ENCODE results near the gene SPIRE2.

The SPIRE2 gene

GRCh38 chr16:89915303-89916232 lies 87.3 kb downstream of the SPIRE2 start:
- no peak for DNase-seq (ENCODE audit: low spot score)

- DNase-seq (ENCODE audit: low spot score), result peak; percentile 72
These were observed 89.6 kb downstream of the SPIRE2 start for GRCh38 chr16:89917773-89918452.

- no peak for DNase-seq (ENCODE audit: low spot score)
These were observed 90.4 kb downstream of the SPIRE2 start, which contains the start of gene MC1R for GRCh38 chr16:89918453-89919347. TSS of gene MC1R (plus strand) at chr16:89918862. CDS start at chr16:89919259, 397 bp downstream.

- no peak for DNase-seq (ENCODE audit: low spot score)
These were observed 91.5 kb downstream of the SPIRE2 start for GRCh38 chr16:89919535-89920406.

- DNase-seq (ENCODE audit: low spot score), result no peak
These were observed 92.4 kb downstream of the SPIRE2 start for GRCh38 chr16:89920723-89921122.

Measured in CD4-positive, alpha-beta T cell treated with Interleukin-6 at 100 ng/mL for 8 hours (primary cell).